Glomerular visceral epithelial cell (primary cell): ENCODE measurements around the gene HS3ST1.

Experiments used
- DNase-seq: peaks from one replicate; pipeline ENCODE4 v3.0.0-alpha.2; 2016; ENCODE audit errors: extremely low spot score

The HS3ST1 gene

DNA sequence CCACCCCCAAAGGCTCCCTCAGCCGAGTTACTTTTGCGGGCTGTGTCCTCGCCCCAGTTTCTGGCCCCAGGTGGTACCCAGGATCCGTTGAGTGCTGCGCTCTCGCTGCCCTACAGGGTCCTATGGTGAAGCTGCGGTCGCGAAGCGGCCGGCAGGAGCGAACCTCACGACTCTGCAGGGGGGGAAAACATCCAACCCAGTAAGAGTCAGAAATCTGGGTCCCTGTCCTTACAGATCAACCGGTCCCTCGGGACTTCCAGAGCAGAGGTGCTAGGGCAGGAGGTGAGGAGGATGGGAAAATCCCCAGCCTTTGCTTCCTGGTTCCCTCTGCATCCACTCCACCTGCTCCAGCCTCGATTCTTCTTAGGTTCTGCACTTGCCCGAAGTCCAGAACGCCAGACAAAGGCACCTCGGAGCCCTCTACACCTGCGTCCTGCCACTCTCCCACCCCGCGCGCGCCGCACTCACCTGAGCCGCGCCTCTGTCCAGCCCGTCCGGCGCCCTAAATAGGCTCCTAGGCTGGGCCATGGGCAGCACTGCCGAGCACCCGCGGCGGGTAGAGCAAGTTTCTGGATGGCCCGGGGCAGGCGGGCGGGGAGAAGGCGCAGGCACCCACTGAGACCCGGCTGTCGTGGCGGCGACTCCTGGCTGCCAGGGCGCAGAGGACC lies at the start of gene HS3ST1:
HS3ST1 (minus strand) TSS at position 664 of the 668 bp plus-strand sequence. CDS start 28,889 bp downstream, outside the sequence.
- no peak for DNase-seq

- no peak for DNase-seq
Observed at GRCh38 chr4:11475871-11476270, 47.2 kb upstream of the HS3ST1 start.

- DNase-seq: no peak
Observed at GRCh38 chr4:11474146-11474545, 45.5 kb upstream of the HS3ST1 start.

DNA sequence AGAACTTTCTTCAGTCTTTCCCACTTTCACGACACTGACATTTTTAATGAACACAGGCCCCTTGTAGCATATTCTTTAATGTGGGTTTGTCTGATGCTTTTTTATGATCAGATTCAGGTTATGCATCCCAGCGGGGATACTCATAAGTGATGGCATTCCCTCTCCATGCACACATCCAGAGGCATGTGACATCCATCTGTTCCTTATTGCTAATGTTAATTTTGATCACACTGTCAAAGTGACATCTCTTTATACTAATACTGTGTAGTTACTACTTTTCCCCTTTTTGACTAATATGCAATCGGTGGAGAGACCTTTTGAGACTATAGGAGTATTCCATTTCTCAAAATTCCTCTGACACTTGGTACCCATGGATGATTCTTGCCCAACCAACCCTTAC lies 43.8 kb upstream of the HS3ST1 start:
- DNase-seq: no peak

- no peak for DNase-seq
Observed at GRCh38 chr4:11471618-11472017, 42.9 kb upstream of the HS3ST1 start.

- DNase-seq: no peak
Observed at GRCh38 chr4:11471046-11471441, 42.4 kb upstream of the HS3ST1 start.

DNA sequence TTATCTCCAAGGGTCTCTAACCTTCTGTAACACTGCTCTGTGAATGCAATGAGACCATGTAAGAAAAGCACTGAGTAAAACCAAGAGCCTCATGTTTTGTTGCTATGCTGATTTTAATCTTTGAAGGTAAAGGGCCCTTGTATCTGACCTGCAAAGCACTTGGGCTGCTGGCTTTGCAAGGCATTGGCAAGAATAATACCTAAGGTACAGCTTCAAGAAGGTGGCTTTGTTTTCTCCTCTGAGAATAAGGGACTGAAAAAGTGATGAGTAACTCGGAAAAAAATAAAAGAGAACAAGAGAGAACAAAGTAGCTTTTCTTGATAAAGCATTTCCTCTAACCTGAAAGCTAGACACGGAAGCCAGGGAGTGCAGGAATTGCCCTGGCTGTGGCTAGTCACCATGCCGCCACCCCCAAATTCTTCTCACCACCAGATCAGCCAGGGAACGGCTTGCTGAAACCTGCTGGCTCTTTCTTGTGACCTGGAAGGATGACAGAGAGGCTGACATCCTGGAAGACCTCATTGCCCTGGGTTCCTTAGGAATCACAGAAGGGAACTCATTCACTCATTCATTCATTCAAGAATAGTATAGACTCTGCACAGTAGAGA lies 41.8 kb upstream of the HS3ST1 start:
- no peak for DNase-seq

GRCh38 chr4:11469650-11470437 lies 41.1 kb upstream of the HS3ST1 start:
- no peak for DNase-seq

GRCh38 chr4:11468901-11469300 lies 40.2 kb upstream of the HS3ST1 start:
- DNase-seq: no peak

DNA sequence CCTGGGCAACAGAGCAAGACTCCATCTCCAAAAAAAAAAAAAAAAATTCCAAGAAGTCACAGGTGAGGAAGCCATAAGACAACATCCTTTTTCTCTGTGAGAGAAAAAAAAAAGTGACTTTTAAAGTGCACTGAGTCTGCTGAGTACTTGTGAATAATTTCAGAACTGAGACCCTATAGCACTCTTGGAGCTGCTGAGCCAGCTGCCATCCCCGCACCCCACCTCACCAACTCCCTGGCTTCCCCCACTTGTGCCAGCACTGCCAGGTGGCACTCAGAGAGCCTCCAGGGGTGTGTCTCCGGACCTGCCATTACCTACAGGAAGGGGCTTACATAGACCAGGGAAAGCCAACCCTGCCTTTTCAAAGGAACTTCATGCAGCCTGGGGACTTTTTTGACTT lies 39.2 kb upstream of the HS3ST1 start:
- no peak for DNase-seq

GRCh38 chr4:11463707-11464106 lies 35.0 kb upstream of the HS3ST1 start:
- DNase-seq: no peak

DNA sequence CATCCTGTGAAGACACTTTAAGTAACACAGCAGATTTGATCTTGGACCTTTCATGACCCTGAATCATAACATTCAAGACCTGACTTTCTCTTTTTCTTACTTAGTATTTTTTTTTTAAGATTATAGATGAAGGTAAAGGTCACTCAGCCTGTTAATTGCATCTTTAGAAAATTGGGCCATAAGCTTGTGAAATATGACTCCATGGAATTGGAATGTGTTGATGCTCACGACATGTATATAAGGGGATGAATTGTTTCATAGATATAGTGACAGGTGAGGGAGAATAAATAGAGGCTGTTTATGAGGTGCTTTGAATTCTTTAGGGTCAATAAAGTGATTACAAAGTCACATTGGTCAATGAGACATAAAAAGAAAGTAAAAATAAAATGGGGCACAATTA lies 27.7 kb upstream of the HS3ST1 start:
- DNase-seq: no peak

GRCh38 chr4:11455201-11455835 lies 26.6 kb upstream of the HS3ST1 start:
- no peak for DNase-seq

DNA sequence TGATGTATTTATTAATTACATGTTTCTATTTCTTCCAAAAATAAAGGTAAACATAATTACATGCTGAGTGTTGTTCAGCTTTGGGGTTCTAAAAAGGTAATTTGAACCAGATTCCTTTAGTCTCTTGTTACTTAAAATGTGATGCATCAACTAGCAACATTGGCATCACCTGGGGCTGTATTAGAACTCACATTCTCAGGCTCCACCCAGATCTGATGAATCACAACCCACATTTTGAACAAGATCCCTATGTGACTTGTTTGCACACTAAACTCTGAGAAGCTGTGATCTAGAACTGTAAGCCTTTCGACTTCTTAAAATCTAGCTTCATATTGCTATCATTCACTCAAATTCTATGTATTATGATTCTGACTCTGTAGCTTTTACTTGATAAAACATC lies 23.0 kb upstream of the HS3ST1 start:
- DNase-seq: no peak

- no peak for DNase-seq
Observed at GRCh38 chr4:11446155-11446811, 17.6 kb upstream of the HS3ST1 start.

DNA sequence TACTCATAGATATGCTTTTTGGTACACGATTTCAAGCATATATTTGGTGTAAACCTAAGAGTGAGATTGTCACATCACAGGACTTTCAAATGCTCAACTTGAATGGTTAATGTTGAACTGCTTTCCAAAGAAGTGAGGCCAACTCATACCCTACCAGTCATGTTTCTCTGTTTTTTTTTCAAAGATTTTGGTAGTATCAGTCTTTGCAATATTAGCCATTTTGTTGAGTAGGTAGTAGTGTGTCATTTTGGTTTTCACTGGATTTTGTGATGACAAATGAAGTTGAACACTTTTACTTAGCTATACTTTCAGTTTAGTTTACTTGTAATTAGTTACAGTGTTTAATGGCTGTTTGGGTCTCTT lies 12.5 kb upstream of the HS3ST1 start:
- no peak for DNase-seq

GRCh38 chr4:11440481-11441193 lies 11.9 kb upstream of the HS3ST1 start:
- DNase-seq: no peak

DNA sequence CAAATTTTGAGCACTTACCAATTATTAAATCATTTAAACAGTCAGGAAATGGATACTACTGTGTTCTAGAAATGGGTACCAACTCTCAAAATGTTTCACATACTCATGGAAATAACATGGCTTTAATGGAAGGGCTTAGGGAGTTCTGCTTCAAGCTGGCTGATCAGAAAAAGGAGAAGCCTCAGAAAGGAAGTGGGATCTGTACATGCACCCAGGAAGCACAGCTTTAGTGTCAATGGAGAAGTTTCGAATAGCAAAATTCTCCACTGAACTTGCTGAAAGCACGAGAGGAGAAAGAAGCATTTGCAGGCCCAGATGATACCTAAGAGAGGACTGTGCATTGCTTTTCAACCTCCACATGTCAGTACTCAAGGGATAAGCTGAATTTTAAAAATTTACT lies 11.1 kb upstream of the HS3ST1 start:
- no peak for DNase-seq

GRCh38 chr4:11438647-11439046 lies 10.0 kb upstream of the HS3ST1 start:
- no peak for DNase-seq

GRCh38 chr4:11436673-11437072 lies 8.0 kb upstream of the HS3ST1 start:
- DNase-seq: no peak

GRCh38 chr4:11436084-11436483 lies 7.4 kb upstream of the HS3ST1 start:
- DNase-seq: no peak
